ENCODE measurements around the gene ZNF521.

DNA sequence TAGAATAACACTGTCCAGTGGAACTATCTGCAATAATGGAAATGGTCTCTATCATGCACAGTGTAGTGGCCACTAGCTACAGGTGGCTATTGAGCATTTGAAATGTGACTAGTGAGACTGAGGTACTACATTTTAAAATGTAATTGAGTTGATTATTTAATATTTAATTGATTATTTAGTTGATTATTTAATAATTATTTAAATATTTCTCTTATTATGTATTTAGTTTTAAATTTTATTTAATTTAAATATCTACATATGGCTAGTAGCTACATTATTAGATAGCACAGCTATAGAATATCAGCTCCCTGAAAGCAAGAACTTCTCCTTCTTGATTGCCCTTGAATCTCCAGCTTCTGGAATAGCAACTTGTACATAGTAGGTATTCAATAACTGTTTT lies 12.8 kb upstream of the ZNF521 start:
- TF ChIP-seq, protein P1, sequence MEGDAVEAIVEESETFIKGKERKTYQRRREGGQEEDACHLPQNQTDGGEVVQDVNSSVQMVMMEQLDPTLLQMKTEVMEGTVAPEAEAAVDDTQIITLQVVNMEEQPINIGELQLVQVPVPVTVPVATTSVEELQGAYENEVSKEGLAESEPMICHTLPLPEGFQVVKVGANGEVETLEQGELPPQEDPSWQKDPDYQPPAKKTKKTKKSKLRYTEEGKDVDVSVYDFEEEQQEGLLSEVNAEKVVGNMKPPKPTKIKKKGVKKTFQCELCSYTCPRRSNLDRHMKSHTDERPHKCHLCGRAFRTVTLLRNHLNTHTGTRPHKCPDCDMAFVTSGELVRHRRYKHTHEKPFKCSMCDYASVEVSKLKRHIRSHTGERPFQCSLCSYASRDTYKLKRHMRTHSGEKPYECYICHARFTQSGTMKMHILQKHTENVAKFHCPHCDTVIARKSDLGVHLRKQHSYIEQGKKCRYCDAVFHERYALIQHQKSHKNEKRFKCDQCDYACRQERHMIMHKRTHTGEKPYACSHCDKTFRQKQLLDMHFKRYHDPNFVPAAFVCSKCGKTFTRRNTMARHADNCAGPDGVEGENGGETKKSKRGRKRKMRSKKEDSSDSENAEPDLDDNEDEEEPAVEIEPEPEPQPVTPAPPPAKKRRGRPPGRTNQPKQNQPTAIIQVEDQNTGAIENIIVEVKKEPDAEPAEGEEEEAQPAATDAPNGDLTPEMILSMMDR (IDR thresholded peaks at IDR 0.05 in 8 of 11, conservative IDR thresholded peaks at IDR 0.05 in 3 of 11) = no peak
- no peak for TF ChIP-seq POLR2A (IDR thresholded peaks at IDR 0.05)
